HG03103 (cell line): Measurements from ENCODE around the gene ADM.

Source experiments
- ATAC-seq: cut with Tn5 transposase; IDR thresholded peaks from one replicate; pipeline ENCODE4 v1.9.1; 2021; ENCODE audit warnings: low read depth; ENCODE audit not compliant: unreplicated experiment

Gene ADM

DNA sequence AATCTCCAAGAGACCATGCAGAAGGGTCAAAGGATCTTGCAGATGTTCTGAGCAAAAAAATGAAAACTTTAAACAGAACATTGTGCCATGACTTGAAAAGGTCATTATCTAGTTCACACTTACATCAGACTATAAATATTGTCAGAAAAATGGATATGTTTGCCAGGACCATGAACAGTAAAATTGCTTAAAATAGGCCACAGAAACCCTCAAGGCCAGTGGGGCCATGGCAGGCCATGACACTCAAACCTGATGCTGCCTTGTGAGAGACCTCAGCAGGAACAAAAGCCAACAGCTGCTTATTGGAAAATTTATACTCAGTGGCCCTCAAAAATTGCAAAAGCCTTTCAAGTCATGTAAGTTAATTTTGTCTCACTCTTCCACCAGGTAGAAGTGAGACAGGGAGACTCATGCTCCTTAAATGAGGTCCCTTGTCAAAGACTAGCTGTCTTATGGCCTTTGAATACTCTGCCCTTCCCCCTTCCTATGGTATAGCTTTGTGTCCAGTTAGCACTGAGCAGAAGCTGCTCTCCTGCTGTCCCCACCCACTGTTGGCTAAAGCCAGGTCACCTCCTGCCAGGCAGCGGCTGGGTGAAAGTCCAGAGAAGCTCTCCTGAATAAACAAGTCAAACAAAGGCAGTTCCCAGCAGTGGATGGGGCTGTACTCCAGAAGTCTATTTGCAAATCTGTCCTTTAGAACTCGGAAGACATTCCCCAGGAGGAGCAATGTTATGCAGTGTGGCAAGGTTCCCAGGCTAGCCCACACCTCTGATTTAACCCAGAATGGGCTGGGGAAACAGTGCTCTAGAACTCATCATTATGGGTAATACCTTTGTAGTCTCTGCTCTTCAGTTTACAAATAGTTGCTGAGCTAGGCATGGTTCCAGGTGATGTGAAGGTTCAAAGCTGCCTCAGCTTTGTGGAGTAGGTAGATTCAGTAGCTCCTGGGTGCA, 21.4 kb downstream of the ADM start:
- no peak for ATAC-seq

DNA sequence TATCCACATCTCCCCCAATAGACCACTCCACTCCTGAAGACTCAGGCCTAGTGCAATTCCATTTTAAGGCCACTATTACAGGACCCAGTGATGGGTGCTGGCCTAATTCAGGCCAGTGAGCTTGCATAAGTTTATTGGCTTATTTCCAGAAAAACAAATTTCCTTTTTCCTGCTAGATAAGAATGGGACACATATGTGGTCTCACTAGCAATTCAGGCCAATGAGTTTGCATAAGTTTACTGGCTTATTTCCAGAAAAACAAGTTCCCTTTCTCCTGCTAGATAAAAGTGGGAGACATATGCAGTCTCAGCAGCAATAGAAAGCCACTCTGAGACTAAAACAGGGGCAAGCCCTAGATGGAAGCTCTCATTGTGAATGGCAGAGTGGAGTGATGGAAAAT, 22.4 kb downstream of the ADM start:
- ATAC-seq: no peak

DNA sequence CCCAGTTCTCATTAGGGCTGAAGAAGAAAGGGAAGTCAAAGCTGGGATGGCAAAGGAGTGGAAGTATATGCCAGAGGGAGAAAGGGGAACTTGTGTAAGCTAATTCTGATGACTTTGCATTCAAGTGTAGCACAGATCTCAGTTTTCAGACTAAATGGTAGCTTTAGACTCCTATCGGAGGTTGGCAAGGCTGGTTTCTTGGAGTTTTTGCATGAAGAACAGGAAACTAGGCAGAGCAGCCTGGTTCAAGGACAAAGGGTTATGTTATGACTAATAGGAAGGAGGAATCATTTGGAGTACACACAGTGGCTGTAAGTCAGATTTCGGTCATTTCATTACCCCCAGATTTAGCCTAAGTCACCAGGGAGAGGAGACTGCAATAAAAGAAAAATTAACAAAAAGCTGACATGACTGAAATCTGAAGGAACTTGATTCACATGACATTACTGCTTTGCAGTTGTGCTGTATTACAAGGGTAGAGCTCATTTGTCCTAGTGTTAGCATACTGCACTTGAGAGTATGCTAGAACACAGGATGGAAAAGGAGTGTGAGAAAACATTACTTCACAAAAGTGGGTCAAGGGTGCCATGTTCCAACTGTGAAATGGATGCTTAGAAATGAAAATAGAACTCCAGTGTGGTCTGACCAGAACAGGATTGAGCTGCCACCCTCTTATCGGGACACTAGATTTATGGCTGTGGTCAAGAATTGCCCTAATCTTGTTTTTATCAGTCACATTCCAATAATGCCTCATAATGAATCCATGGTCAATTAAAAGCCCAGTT, 23.6 kb downstream of the ADM start:
- no peak for ATAC-seq

DNA sequence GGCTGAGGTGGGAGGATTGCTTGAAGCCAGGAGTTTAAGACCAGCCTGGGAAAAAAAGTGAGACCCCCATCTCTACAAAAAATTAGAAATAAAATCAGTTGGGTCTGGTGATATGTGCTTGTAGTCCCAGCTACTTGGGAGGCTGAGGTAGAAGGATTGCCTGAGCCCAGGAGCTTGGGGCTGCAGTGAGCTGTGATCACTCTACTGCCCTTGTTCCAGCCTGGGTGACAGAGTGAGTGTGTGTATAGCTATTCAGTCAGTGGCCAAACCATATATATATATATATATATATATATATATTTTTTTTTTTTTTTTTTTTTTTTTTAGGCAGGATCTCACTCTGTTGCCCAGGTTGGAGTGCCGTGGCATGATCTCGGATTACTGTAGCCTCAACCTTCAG, 24.5 kb downstream of the ADM start:
- no peak for ATAC-seq

DNA sequence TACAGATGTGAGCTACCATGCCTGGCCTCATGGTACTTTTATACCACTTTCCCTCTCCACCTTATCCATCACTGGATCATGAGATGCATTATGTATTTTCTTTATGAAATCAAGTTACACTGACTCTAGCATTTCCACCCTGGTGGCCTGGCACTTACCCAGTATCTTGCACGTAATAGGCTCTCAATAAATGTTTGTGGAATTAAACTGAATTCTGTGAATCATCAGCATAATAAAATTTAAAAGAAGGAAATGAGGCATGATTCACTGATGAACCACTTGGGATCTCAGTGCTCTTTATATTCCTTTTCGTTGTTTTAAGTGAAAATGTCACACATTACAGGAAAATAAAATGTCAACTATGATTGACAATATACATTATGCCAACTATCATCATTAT, 25.1 kb downstream of the ADM start:
- ATAC-seq: no peak

DNA sequence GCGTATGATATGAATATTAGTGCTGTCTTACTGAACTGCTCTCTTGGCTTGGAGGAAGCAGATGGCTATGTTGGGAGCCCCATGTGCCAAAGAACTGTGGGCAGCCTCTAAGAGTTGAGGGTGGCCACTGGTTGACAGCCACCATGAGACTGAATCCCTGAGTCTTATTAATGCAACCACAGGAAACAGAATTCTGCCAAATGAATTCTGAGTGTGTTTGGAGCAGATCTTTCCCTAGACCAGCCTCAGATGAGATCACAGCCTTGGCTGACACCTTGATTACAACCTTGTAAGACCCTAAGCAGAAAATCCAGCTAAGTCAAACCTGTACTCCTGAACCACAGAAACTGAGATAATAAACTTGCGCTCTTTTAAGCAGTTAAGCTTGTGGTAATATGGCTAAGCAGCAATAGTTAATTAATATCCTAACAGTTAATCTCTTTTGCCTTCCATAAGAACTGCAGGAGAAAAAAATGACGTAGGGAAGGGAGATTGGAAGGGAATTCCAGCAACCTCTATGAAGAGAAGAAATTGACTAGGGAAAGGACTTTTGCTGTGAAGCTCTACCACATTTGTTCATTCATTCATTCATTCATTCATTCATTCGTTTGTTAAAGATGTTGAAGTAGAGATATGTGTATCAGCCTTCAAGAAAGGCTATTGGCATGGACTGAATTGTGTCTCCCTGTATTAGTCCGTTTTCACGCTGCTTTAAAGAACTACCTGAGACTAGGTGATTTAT, 26.8 kb downstream of the ADM start:
- ATAC-seq: no peak

DNA sequence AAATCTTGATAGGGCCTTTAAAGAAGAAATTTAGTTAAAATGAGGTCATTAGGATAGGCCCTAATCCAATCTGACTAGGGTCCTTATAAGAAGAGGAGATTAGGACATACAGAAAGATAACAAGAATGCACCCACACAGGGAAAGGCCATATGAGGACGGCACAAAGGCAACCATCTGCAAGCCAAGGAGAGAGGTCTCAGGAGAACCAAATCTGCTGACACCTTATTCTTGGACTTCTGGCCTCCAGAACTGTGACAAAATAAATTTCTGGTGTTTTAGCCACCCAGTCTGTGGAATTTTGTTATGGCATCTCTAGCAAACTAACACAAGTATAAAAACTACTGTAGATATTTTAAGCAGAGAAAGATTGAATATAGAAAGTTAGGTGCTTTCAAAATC, 28.6 kb downstream of the ADM start:
- ATAC-seq: no peak

DNA sequence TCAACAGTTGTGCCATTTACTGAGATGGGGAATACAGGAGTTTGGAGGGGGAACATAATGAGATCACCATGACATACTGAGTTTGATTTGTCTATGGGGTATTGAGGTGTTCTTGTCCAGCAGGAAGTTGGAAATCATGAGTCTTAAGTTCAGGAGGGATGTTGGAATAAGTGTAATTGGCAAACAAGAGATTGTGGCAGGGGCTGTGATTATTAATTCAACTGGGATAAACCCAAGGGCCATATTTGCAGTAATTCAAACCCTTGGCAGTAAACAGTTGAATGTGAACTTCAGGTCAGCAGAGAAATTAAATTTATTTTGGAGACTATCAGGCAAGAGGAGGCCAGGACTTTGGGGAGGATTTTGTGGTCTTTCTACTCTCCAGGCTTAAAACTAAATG, 33.4 kb downstream of the ADM start:
- no peak for ATAC-seq

DNA sequence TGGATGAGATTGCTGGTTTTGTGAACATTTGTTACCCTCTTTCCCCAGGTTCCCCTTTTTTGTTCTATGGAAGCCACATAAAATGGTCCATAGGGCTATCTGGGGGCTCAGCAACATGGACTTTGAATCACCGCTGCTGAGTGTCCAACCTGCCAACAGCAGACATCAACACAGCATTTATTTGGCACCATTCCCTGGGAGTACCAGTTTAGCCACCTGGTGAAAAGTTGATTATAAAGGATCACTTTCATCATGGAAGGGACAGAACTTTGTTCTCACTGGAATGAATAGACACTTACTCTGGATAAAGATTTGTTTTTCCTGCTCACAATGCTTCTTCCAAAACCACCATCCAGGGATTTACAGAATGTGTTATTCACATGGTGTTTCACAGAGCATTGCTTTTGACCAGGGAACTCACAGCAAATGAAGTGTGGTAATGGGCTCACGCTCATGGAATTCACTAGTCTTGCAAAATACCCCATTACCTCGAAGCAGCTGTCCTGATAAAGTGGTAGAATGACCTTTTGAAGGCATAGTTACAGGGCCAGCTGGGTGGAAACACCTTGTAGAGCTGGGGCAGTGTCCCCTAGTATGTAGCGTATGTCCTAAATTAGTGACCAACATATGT, 43.9 kb downstream of the ADM start:
- ATAC-seq: no peak

DNA sequence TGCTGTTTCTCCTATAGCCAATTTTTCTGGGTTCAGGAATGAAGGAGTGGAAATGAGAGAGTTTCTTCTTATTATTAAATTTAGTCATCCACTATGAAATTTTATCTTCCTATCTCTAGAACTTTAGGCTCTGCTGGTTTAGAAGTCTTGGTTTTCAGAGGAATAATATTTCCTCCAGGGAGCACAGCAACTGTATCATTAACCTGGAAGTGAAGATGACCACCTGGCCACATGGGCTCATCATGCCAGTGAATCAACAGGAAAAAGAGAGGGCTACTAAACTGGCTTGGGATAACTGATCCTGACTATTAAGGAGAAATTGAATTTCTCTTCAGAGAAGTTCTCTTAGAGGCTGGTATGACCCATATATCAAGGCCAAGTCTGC, 44.4 kb downstream of the ADM start:
- ATAC-seq: no peak

DNA sequence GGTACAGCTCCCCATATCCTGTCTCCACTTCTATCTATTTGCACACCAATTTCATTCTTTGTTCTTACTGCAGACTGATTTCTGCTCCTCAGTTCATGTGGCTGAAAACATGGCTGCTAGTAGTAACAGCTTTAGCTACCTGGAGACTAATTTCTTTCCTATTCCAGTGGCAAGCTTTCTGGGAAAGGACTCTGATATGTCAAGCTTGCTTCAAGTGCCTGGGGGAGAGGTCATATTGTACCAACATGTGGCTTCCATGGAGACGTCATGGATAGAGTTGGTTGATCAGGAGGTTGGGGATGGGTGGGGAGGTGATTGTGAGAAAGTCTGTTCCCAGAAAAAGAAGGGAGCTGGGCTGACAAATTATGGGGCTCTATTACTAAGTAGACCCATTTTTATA, 44.9 kb downstream of the ADM start:
- ATAC-seq: no peak

DNA sequence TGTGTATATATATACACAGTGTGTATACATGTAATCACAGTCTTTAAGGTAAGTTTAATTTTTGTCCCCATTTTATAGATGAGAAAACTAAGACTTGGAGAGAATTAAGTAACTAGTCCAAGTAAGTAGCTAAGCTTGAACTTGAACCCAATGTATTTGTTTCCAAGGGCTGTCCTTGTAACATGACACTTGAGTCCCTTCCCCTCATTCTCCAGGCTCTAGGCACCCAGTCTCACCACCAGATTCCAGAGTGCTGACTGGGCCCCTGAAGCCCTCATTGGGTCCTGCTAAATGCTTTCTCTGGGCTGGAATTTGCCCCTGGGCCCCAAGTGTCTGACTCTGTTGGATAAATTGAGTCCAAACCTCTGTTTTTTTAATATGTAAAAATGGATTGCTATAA, 45.5 kb downstream of the ADM start:
- ATAC-seq: no peak

DNA sequence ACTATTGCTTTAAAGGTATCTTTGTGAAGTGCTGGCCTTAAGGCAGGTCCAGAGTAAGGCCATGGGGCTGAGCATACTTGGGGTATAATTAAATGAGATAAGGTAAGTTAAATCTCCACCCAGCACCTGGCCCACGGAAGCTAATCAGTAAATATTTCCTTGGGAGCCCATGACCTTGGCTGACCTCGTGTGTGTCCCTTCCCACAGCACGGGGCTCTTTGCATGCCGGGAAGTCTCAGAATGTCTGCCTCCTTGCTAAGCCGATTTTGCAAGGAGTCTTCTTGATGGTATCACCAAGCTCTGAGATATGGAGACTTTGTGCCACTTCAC, 46.5 kb downstream of the ADM start:
- ATAC-seq: no peak

DNA sequence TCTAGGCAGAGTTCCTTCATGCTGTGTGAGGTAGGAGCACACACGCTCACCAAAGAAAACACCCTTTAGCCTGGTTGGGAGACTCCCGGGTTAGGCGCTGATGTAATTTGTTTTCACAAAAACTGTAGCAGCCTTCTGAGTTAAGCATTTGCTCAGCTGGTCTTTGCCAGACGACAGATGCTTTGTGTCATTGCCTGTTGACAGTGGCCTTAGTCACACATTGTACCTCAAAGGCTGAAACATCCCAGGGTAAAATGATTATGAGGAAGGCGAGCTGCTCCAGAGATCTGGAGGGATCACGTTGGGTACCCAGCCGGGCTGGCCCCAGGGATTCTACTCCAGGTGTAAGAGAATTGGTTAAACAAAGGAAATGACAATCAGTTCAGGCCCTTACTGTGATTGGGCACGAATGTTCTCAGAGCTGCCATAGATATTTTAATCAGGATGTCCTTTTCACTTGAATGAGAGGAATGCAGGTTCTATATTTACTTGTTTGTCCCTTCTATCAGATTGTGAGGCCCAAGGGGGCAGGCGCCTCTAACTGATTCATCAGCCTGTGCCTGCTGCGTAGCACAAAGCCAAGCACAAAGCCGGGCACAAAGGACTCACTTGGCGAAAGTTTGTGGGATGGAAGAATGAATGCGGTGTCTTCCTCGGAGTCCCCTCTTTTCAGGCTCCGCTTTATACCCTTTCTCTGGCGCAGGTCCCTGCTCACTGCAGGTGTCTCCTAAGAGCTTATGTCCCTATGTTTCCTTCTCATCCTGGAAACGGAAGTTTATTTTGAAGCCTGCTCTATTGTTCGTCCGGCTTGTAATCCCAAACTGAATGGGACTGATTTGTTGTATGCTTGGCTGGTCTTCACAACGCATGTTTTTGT, 47.1 kb downstream of the ADM start:
- ATAC-seq: no peak

DNA sequence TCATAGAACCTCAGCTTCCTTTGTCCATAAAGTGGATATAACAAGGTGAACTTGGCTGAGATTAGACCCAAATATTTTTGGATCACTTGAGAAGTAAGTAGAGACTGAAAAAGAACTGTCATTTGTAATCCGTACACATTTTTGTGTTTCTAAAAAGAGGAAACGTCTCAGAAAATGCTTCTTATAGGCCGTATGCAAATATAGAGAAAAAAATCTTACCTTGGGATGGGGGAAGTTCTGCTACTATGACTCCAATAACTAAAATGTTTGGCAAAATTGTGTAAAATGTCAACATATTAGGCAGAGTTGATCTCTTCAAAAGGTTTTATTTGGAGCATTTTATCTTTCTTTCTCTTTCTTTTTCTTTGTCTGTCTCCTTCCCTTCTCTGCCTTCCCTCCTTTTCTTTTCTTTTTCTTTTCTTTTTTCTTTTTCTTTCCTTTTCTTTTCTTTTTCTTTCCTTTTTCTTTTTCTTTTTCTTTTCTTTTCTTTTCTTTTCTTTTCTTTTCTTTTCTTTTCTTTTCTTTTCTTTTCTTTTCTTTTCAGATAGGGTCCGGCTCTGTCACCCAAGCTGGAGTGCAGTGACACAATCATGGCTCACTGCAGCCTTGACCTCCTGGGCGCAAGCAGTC, 48.2 kb downstream of the ADM start:
- no peak for ATAC-seq

DNA sequence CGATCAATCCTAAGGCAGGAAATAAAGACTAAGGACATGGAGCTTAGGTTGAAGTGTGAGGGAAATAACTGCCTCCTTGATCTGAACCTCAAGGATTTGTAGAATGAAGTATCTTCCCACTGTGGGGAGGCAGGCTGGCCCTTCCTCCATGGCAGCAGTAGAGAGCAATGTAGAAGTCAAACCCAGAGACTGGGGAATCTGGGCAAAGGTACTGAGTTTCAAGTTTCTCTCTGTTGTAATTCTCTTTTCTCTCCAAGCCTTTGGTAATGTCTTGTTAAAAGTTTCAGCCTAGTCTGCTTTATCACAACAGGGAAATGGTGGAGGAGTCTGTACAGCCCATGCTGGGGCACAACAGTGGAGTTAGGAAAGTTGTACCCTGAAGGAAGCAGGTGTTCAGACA, 49.5 kb downstream of the ADM start:
- ATAC-seq: no peak

DNA sequence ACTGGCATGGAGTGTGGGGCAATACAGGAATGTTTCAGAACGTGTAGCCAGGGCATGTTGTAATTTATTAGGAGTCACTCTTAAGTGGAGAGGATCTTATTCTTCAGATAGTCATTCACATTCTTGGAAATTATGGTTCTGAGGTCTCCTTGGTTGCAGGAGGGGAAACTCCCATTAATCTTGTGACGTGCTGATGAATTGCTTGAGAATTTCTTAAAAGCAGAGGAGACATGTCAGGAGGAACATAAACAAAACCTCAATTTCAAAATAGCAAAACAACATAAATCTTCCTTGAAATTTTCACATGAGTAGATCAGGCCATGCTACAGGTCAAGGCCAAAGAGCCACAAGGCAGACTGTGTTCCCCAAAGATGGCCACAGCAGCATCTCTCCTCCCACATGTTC, 50.4 kb downstream of the ADM start:
- ATAC-seq: no peak

DNA sequence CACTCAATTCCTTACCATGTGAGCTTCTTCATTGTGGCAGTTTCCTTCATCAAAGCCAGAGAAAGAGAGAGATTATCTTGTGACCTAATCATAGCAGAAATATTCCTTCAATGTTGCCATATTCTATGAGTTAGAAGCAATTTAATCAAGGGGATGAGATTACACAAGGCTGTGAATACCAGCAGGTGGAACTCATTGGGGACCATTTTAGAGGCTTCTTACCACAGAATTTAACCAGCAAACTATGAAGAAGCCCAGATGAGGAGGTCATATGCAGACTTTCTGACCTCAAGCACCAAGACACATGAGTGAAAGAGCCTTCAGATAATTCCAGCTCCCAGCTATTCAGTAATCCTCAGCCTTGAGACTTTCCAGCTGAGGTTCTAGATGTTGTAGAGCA, 51.3 kb downstream of the ADM start:
- ATAC-seq: no peak
